H54 (cell line): ENCODE results near the gene SCGB1C2.
"Not testable (repeated sequence)": the region's sequence is repeated elsewhere in the genome, so short reads cannot be mapped to it uniquely, and the experiment has no call there.

Source experiments
- DNase-seq: peaks from one replicate; pipeline ENCODE4 v3.0.0; 2011; ENCODE audit warnings: low spot score, mixed read lengths; ENCODE audit not compliant: insufficient read length
- FAIRE-seq: peaks from 3 replicates; lab custom pipeline; 2011; peaks lifted over from hg19 to GRCh38; lab: Jason Lieb, UNC
- POLR2A ChIP-seq: IDR thresholded peaks from 2 replicates; pipeline ENCODE4 v1.6.1; 2011; ENCODE audit warnings: low read depth, mild to moderate bottlenecking, low read length

Gene SCGB1C2

DNA sequence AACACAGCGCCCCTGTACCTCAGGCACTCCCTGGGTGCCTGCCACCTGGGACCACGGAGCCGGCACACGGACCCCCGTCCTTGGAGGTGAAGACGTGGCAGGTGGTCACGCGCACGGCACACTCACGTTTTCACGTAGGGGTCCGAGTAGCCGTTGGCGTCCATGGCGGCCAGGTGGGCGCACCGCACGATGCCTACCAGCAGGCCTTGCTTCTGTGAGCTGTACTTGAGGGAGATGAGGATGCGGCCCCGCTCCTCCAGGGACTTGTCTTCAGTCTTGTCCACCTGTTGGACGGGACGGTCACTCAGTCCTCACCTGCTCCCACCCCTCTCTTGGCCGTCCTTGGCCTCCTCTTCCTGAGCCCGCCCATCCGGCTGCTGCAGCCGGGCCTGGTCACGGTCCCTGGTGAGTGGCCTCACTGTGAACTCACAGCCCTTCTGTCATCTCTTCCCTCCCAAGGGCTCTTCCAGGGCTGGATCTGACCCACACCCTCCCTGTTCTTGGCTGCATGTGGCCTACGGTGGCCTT, 18.8 kb downstream of the SCGB1C2 start:
- no peak for TF ChIP-seq POLR2A
- no peak for FAIRE-seq
- no peak for DNase-seq

DNA sequence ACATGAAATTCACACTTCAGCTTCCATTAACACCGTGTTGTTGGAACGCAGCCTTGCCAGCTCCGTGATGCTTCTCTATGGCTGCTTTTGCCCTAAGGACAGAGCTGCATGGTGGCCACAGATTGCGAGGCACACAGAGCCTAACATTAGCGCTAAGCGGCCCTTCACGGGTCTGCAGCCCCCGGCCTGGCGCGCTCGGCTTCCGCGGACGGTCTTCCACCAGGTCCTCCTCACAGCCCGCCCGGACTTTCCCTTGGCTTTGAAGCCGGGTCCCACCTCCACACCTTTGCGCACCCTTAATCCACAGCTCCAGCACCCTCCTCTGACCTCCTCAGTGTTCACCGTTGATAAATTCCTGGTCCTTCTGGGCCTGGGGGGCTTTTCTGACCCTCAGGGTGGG, 19.6 kb downstream of the SCGB1C2 start:
- FAIRE-seq (no peak), DNase-seq (no peak)
- no peak for TF ChIP-seq POLR2A

DNA sequence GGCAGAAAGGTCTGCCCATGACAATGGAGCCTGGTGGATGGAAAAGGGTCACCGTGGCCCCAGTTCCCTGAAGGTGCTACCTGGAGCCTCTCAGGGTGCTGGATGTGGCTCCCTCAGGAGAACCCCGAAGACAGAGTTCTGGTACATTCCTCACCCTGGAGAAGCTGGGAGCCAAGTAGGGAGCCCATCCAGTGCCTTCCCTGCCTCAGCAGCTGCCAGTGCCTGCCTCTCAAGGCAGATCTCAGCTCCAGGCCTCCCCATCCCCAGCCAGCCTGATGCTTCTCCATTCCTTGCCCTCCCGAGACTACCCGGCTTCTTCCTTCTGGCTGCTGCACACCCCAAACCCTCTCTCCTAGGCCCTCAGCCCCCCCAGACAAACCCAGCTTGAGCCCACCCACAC, 20.5 kb downstream of the SCGB1C2 start:
- DNase-seq (no peak), FAIRE-seq (no peak)
- TF ChIP-seq POLR2A: no peak

DNA sequence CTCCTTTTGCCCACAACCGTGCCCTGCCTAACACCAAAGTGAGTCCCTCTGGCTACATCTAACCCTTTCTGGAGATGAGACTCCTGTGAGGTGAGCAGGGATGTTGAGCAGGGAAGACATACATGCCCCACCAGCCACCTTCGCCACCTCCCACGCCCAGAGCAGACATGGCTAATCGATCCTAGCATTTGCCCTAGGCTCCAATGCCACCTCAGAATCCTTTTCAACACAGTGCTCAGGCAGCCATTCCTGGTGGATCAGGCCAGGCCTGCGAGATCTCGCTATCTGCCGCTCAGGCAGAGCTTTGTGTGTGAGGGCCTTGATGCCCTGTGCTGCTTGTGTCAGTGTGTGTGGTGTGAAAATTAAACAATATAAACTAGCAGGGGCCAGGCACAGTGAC, 21.0 kb downstream of the SCGB1C2 start:
- DNase-seq: no peak
- TF ChIP-seq POLR2A: no peak
- no peak for FAIRE-seq

DNA sequence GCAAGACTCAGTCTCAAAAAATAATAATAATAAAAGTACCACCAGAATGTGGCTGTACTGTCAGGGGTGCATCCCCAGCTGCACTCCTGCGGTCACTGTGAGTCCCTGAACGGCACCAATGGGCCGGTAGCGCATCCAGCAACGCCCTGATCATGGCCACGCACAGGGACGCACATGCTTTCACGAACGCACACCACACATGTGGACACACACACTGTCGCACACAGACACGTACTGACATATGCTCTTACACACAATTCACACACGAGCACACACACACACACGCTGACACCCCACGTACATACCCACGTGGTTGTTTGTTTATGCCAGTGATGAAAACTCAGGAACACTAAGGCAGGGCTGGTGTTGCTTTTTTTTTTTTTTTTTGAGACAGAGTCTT, 22.2 kb downstream of the SCGB1C2 start:
- FAIRE-seq (no peak), DNase-seq (no peak)
- no peak for TF ChIP-seq POLR2A

DNA sequence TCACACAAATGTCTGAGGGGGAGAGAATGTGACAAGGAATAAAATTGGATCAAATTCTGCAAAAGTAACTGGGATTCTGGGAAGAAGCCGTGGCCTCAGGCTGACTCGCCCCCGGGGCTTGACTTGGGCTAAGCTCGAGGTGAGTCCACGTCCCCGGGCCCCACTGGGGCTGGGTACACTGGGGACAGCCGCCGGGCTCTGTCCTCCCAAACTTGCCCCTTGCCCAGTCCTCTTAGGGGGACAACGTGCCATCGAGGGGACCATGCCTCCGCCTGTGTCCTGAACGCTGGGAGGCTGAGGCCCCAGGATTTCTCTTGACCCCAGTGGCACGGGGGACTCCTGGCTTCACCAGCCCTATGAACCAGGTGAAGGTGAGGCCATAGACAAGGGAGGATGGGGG, 23.0 kb downstream of the SCGB1C2 start:
- no peak for FAIRE-seq
- DNase-seq: no peak

DNA sequence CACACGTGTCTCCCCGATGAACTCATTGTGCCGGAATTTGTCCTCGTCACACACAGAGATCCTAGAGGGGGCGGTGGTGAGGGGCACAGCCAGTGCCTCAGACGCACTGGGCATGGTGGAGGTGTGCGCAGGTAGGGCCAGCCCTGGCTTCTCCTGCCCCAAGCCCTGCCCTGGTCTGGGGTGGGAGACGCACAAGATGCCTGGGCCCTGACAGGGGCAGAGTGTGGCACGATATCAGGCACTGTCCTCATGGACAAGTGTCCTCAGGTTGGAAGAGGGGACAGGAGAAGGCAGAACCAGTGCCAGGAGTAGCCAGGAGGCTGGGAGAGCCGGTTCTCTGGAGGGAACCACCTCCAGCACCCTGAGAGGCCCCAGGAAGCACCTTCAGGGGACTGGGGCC, 24.1 kb downstream of the SCGB1C2 start:
- DNase-seq (no peak), FAIRE-seq (no peak)
- no peak for TF ChIP-seq POLR2A

More for the DNA sequence above, 23.0 kb downstream of the SCGB1C2 start:
- no peak for TF ChIP-seq POLR2A

DNA sequence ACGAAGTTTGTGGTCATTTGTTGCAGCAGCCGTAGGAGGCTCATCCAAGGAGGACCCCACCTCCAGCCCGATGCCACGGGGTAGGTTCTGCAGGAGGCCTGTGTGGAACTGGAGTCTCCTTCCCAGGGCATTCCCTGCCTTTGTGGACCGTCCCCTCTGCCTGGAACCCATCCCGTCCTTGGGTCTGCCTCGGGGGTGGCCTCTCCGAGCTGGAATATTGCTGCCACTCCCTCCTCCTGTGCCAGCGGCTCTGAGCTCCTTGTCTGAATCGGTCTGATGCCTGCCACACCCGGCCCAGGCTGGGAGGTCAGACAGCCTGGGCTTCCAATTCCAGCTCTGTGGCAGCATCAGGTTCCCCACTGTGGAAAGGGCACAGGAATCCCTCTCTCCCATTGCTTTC, 25.3 kb downstream of the SCGB1C2 start:
- DNase-seq (no peak), FAIRE-seq (no peak)
- no peak for TF ChIP-seq POLR2A

DNA sequence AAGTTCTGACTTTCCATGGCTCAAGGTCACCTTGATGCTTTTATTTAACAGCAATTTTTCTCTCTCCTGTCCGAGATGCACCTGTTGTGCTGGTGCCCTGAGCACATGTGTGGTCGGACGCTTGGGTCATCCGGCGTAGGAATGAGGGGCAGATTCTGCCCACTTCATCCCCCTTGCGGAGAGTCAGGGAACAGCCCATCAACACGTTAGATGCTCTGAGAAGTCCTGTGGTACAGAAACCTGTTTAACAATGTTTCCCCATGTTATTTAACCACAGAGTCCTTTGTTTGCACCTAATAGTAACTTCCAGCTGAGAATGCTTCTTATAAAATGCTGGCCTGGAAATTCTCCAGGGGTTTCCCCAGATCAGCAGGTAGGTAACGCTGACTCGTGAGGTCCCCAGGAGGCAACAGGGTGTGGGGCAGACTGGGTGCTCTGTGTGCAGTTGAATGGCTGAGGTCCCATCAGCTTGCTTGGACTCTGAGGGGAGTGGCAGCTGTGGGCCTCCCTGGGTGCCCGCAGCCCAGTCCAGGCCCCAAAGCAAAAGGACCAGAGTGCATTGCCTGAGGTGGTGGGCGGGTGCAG, 26.2 kb downstream of the SCGB1C2 start:
- DNase-seq (no peak), FAIRE-seq (no peak)
- TF ChIP-seq POLR2A: no peak

DNA sequence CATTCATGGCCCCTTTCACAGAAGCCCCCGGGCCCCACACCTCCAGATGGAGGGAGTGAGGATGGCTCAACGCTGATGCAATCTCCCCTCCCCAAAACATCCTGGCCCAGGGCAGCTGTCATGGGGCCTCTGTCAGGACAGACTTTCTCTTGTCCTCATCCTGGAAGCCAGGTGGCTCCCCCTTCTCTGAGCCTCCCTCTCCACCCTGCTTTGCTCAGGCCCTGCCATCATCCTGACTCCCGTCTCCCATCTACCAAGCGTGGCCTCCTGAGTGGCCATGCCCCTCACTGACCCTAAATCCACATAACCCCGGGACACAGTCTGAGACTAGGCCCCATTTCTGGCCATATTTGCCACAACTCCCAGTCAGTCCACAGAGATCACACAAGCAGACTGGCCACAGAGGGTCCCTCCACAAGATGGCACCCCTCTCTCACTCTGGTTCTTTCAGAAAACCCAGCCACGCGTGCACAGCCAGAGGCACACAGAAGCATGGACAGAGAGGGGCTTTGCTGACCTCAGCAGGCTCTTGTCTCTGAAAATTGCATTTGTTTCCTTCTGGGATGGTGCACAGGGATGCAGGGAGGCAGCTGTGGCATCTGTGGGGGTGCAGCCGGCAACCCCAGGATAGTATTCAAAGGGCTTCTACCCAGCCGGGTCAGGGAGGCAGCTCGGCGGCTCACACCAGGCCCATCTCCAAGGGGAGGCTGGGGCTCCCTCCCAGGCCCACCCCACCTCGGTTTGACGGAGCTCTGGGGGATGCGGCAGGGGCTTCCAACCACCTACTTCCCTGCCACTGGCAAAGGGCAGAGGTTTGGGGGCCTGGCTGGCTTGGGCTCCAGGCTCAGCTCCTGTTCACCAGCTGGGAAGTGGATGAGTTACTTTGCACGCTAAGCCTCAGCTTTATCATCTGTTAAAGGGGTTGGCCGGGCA, 27.2 kb downstream of the SCGB1C2 start:
- DNase-seq (no peak), FAIRE-seq (no peak)
- TF ChIP-seq POLR2A: no peak

DNA sequence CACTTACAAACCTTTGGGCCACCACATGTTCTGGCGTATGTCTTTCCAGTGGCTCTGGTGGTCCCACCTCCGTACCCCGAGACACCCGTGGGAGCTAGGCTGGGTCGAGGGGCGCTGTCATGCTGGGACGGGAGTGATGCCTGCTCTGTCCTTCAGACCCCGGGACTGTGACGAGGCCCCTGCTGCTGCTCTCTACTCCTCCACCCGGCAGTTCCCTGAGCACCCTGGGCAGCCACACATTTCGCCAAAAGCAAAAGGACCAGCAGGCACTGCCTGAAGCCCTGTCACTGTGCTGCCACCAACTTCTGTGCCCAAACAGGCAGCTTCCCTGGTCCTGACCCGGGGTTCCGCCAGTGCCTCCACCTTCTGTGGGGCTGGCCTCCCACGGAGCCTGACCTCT, 28.6 kb downstream of the SCGB1C2 start:
- no peak for DNase-seq
- no peak for FAIRE-seq
- TF ChIP-seq POLR2A: no peak

DNA sequence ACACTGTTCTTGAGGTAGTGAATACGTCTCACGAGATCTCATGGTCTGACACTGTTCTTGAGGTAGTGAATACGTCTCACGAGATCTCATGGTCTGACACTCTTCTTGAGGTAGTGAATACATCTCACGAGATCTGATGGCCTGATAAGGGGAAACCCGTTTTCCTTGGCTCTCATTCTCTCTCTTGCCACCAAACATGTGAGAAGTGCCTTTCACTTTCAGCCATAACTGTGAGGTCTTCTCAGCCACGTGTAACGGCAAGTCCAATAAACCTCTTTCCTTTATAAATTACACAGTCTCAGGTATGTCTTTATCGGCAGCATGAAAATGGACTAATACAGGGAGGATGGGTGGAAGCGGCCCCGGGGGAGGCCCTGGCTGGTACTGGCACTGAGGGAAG, 31.2 kb downstream of the SCGB1C2 start:
- not testable (repeated sequence) for FAIRE-seq, DNase-seq

DNA sequence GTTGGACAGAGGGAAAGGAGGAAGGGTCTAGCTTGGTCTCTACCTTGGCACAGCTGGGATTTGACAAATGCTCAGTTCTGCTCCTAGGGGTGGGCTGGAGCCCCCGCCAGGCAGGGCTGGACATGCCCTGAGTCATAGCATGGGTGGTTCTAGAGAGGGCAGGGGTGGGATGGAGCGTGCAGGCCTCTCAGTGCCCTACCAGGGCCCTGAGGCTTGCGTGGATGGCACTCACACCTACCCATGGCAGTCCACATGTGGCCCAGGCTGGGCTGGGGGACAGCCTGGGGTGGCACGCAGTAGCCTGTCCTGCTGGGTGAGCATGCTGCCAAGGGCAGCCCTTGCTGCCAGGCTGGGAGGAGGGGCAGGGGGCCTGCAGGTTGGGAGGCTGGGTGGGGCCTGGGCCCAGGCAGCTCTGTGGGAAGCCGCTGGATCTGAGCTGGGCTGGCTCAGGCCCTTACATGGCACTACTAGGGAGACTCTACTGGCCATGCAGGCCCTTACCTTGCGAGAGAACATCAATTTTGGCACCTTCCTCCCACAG, 32.8 kb downstream of the SCGB1C2 start:
- FAIRE-seq (no peak), DNase-seq (no peak)
- TF ChIP-seq POLR2A: no peak

DNA sequence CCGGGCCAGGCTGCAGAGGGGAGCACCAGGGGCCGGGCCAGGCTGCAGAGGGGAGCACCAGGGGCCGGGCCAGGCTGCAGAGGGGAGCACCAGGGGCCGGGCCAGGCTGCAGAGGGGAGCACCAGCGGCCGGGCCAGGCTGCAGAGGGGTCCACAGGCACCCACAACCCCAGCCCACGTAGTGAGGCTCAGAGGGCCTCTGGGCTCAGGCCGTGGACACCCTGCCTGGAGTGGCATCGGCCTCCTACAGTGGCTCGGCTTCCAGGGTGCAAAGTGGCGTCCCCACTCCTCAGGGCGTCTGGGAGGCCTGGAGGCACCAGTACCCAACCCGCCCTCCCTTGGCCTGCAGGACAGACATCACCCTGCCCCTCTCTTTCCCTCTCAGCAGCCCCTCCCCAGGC, 34.5 kb downstream of the SCGB1C2 start:
- no peak for DNase-seq
- no peak for TF ChIP-seq POLR2A
- no peak for FAIRE-seq
